Transverse colon (tissue), 4 donors: ENCODE measurements around the gene LMO7. TPM values are rescaled to one million over a fixed set of nuclear protein-coding genes. Genes with fewer than 3 reads are reported as not detected.
A peak's percentile ranks its signal among the peaks of the same experiment; 100 is the strongest.

Experiments
- DNase-seq: peaks from one replicate; pipeline ENCODE4 v3.0.0-alpha.2; 2019
- H3K27ac ChIP-seq, 4 donors: fragments of 200-600 bp; sonication (generic); 2 replicates each; pipeline ENCODE4 v1.5.1; 2016 to 2018; ENCODE audit warnings: inconsistent platforms in 4 of 4
- H3K27me3 ChIP-seq: fragments of 200-600 bp; sonication (generic); 2 replicates; pipeline ENCODE4 v1.5.1; 2017; ENCODE audit warnings: inconsistent platforms
- H3K36me3 ChIP-seq, 4 donors: fragments of 200-600 bp; sonication (generic); 2 replicates each; pipeline ENCODE4 v1.5.1; 2017 to 2019; ENCODE audit warnings: inconsistent platforms in 4 of 4
- H3K4me1 ChIP-seq, 4 donors: fragments of 200-600 bp; sonication (generic); 2 replicates each; pipeline ENCODE4 v1.5.1; 2017 to 2020; ENCODE audit warnings: inconsistent platforms in 4 of 4
- H3K4me3 ChIP-seq, 4 donors: fragments of 200-600 bp; sonication (generic); 1 replicate in 1 of 4; 2 replicates in 3 of 4; pipeline versions ENCODE4 v1.5.1 to v1.6.1; 2017 to 2019; ENCODE audit warnings: inconsistent platforms in 4 of 4
- H3K9me3 ChIP-seq, 2 donors: fragments of 200-600 bp; sonication (generic); 2 replicates each; pipeline ENCODE4 v1.5.1; 2017 to 2019; ENCODE audit warnings: inconsistent platforms in 2 of 2
- EP300 ChIP-seq: sonication (generic); formaldehyde crosslinking; IDR thresholded peaks from one replicate; pipeline ENCODE4 v1.6.1; 2017; ENCODE audit warnings: antibody characterized with exemption, low read depth
- POLR2A ChIP-seq: fragments of 450-650 bp; IDR thresholded peaks from one replicate; pipeline ENCODE4 v1.6.1; 2016; ENCODE audit warnings: antibody characterized with exemption, mild to moderate bottlenecking, moderate library complexity
- POLR2AphosphoS5 ChIP-seq, 3 donors: sonication (generic); formaldehyde crosslinking; IDR thresholded peaks; one replicate each; pipeline ENCODE4 v1.6.1; 2016; ENCODE audit warnings: antibody characterized with exemption in 3 of 3
- WGBS, 2 donors: methylation state at CpG; one replicate each; pipeline ENCODE4 v1.1.5; 2018; ENCODE audit warnings: low coverage in 1 of 2; 5-methylcytosine and 5-hydroxymethylcytosine counted together
- in situ Hi-C, 4 donors: fragments of 200-750 bp; cut with MboI; loops; one replicate each; pipeline versions ENCODE4 v1.15.0 to v1.15.1; 2017; ENCODE audit warnings: low sequenced_read_pairs in 3 of 4, low pct_ligation_motif_present in 1 of 4, low pct_unique_long_range_greater_than_20kb in 1 of 4
- intact Hi-C: fragments of 100-400 bp; cut with DNase I; formaldehyde crosslinking; loops from one replicate; pipeline ENCODE4 v1.15.1; 2023; ENCODE audit warnings: low total_unique reads
- total RNA-seq, 4 donors: library from RNA; depleted of rRNA; stranded (reverse); fragments of >200 nt; gene quantifications; one replicate each; pipeline ENCODE4 v1.1.0, GENCODE V29; 2016
- TF ChIP-seq, protein P1 (sequence below), 5 experiments: fragments of 200-600 bp in 3 of 5; fragments of 450-650 bp in 2 of 5; sonication (generic) in 3 of 5; IDR thresholded peaks; 1 replicate in 2 of 5; 2 replicates in 3 of 5; pipeline ENCODE4 v1.5.1; 2016 to 2017; ENCODE audit warnings: antibody characterized with exemption in 5 of 5, inconsistent platforms in 3 of 5, mild to moderate bottlenecking in 2 of 5, moderate library complexity in 1 of 5

Gene LMO7
- total RNA-seq, 4 donors from 2014 or later: 82.6 to 304 (median 190) TPM

DNA sequence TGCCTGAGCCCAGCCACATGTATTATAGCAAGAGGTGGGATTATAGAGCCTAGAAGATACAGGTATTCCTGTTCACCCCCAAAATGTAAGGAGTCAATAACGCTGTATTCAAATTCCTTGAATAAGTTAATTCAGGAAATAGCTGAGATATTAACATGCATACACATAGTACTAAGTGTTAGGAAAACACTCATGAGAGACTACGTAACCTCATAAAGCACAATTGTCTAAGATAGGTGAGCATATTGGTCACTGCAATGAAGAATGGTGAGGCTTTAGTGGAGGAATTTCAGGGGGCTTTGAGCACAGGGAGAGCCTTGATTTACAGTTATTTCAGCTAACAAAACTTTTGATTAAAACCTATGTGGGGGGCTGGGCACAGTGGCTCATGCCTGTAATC is 161.6 kb downstream of the LMO7 start:
- 94 to 100% methylated on average over 2 of the region's 2 CpGs for WGBS, 2 donors
- intact Hi-C loops: no loop called here

DNA sequence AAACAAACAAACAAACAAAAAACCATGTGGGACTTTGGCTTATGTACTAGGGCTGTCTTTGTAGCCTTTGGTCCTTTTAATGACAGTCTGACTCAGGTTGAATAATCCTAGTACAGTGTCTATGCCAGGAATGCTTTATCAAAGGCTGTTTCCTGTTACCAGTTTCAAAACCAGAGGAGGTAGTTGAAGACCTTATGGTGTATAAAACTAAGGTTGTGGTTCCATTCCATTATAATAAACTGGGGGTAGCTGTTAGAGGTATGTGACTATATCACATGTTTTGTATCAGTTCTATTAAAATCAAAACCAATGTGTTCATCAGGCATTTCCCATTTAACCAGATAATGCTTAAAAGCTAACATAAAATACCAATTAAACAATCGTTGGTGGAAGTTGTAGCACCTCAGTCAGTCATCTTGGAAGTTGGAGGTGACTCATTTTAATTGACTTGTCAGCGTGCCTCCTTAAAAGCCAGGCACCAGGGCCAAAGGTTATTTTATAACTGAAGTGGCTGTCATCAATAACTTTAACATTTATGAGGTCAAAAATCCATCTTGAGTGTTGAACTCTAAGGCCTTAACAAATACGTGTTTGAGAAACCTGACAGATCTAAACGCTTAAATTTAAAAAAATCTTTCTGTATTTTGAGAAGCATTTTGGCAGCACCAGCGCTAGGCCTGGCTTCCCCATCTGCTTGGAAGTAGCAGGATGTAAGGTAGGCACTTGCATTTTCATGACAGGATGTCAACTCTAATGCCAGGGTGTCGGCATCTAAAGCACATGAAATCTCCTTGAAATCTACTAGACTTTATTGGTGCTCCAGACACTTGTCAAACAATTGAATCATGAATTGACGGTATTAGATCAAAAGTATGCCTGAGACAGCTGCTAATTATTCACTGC is 162.5 kb downstream of the LMO7 start:
- in situ Hi-C loops: no loop called here
- Histone ChIP-seq H3K27ac (peak overlapping the region; percentile 64 to 79 (median 76)), H3K9me3 (no peaks in the 10 kb centered on the region), H3K4me1 (peaks cover 8 to 62% (median 30%) of the 10 kb centered on the region in 4 donors), H3K36me3 (no peaks in the 10 kb centered on the region), H3K27me3 (no peaks in the 10 kb centered on the region), H3K4me3 (no peak overlapping the region)
- intact Hi-C loops: no loop called here
- no peak for TF ChIP-seq EP300
- peak in 1 of 3 donors; percentile 38 for TF ChIP-seq POLR2AphosphoS5 (IDR thresholded peaks at IDR 0.05)
- no peak for DNase-seq
- WGBS, 2 donors: 60 to 64% methylated on average over 7 of the region's 7 CpGs

More for the DNA sequence above, 161.6 kb downstream of the LMO7 start:
- in situ Hi-C loops: no loop called here
- TF ChIP-seq EP300: no peak
- no peak for TF ChIP-seq POLR2AphosphoS5 (IDR thresholded peaks at IDR 0.05)
- no peak for TF ChIP-seq POLR2A
- TF ChIP-seq, protein P1, sequence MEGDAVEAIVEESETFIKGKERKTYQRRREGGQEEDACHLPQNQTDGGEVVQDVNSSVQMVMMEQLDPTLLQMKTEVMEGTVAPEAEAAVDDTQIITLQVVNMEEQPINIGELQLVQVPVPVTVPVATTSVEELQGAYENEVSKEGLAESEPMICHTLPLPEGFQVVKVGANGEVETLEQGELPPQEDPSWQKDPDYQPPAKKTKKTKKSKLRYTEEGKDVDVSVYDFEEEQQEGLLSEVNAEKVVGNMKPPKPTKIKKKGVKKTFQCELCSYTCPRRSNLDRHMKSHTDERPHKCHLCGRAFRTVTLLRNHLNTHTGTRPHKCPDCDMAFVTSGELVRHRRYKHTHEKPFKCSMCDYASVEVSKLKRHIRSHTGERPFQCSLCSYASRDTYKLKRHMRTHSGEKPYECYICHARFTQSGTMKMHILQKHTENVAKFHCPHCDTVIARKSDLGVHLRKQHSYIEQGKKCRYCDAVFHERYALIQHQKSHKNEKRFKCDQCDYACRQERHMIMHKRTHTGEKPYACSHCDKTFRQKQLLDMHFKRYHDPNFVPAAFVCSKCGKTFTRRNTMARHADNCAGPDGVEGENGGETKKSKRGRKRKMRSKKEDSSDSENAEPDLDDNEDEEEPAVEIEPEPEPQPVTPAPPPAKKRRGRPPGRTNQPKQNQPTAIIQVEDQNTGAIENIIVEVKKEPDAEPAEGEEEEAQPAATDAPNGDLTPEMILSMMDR (IDR thresholded peaks at IDR 0.05): no peak
- H3K27me3 ChIP-seq: no peaks in the 10 kb centered on the region
- H3K4me3 ChIP-seq: no peak overlapping the region
- H3K36me3 ChIP-seq: no peaks in the 10 kb centered on the region
- H3K27ac ChIP-seq: peak overlapping the region; percentile 64 to 79 (median 76)
- no peaks in the 10 kb centered on the region for H3K9me3 ChIP-seq
- peaks cover 8 to 62% (median 29%) of the 10 kb centered on the region in 4 donors for H3K4me1 ChIP-seq
- no peak for DNase-seq

GRCh38 chr13:75800545-75800944 is 164.4 kb downstream of the LMO7 start:
- in situ Hi-C loops: no loop called here
- TF ChIP-seq EP300: no peak
- no peak for TF ChIP-seq POLR2A
- TF ChIP-seq, protein P1 (IDR thresholded peaks at IDR 0.05): no peak
- TF ChIP-seq POLR2AphosphoS5 (IDR thresholded peaks at IDR 0.05): no peak
- no peaks in the 10 kb centered on the region for H3K9me3 ChIP-seq
- no peak for DNase-seq
- no peak overlapping the region for H3K4me3 ChIP-seq
- intact Hi-C loops: no loop called here
- H3K27ac ChIP-seq: peak overlapping the region in 1 of 4 donors; percentile 3
- H3K36me3 ChIP-seq: peaks cover 0 to 1% (median 0%) of the 10 kb centered on the region in 4 donors
- no peaks in the 10 kb centered on the region for H3K27me3 ChIP-seq
- peaks cover 8 to 54% (median 24%) of the 10 kb centered on the region in 4 donors for H3K4me1 ChIP-seq
- 67 to 68% methylated on average over 8 to 9 of the region's 9 CpGs for WGBS, 2 donors

DNA sequence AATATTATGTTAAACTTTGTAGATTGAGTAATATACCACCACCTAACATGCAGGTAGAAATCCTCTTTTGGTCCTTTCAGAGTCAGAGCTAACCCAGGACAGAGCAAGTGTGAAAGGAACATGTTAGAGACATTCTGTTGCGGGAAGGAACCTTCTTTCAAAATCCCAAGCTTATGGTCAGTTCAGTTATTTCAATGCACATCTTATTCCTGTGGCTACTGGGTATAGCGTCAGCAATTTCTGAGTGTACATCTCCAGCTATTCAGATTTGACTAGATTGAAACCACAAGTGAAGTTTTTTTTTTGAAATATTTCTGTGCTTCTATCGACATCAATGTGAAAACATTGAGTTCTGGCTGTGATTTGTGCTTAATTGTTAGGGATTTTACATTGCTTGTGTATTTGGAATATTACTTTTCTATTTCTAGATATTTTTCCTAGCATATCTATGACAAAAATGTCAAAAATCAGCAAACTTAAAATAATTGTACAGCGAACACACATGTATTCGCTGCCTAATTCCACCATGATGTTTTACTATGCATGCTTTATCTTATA is 165.3 kb downstream of the LMO7 start:
- H3K27me3 ChIP-seq: no peaks in the 10 kb centered on the region
- in situ Hi-C loops: no loop called here
- peaks cover 0 to 7% (median 0%) of the 10 kb centered on the region in 4 donors for H3K36me3 ChIP-seq
- intact Hi-C loops: no loop called here
- H3K27ac ChIP-seq: peak overlapping the region in 2 of 4 donors; percentile 79 to 85
- H3K4me3 ChIP-seq: no peak overlapping the region
- no peak for TF ChIP-seq EP300
- TF ChIP-seq, protein P1 (IDR thresholded peaks at IDR 0.05): no peak
- TF ChIP-seq POLR2A: no peak
- TF ChIP-seq POLR2AphosphoS5 (IDR thresholded peaks at IDR 0.05): no peak
- no peak for DNase-seq
- WGBS, 2 donors: 87 to 91% methylated on average over 5 of the region's 5 CpGs
- peaks cover 8 to 50% (median 24%) of the 10 kb centered on the region in 4 donors for H3K4me1 ChIP-seq
- no peaks in the 10 kb centered on the region for H3K9me3 ChIP-seq
